ENCODE measurements around the gene SMARCAL1.

DNA sequence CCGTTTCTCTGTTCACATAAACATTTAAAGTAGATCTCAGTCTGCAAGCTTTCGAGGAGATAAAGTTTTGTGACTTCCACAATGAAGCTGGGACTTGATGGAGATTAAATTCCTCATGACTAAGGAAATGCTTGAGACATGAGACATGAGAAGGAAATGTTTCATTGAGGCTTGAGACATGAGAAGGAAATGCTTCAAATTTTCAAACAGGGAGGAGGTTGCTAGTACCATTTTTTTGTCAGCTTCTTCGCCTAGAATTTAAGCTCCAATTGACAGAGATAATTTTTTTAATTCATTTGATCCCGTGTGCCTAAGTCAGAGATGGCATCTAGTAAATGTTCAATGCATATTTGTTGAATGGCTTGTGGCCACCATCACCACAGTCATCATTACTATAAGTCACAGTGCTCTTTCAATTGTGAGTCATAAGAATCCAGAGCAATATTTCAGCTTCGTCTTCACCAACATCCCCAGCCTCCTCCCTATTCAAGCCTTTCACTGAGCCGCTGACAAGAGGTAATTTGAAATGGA lies 39.5 kb upstream of the SMARCAL1 start:
- TF ChIP-seq CTCF (IDR thresholded peaks at IDR 0.05) (no peak), POLR2A (IDR thresholded peaks at IDR 0.05) (no peak)

Measured in right lobe of liver (tissue), 4 donors.